ENCODE measurements around the gene BIRC2.
A peak's percentile ranks its signal among the peaks of the same experiment; 100 is the strongest.

The BIRC2 gene

GRCh38 chr11:102405501-102405900, 58.5 kb downstream of the BIRC2 start:
- no peak for DNase-seq

GRCh38 chr11:102406099-102406498, 59.1 kb downstream of the BIRC2 start:
- no peak for DNase-seq

- no peak for DNase-seq
These were observed 60.9 kb downstream of the BIRC2 start for GRCh38 chr11:102407901-102408300.

GRCh38 chr11:102408339-102408738, 61.3 kb downstream of the BIRC2 start:
- DNase-seq, result no peak

- no peak for DNase-seq
These were observed 63.4 kb downstream of the BIRC2 start for GRCh38 chr11:102410382-102410784.

GRCh38 chr11:102411142-102411541, 64.1 kb downstream of the BIRC2 start:
- no peak for DNase-seq

GRCh38 chr11:102413497-102413896, 66.5 kb downstream of the BIRC2 start:
- DNase-seq, result no peak

GRCh38 chr11:102414559-102414958, 67.5 kb downstream of the BIRC2 start:
- DNase-seq, result no peak

- no peak for DNase-seq
These were observed 68.4 kb downstream of the BIRC2 start for GRCh38 chr11:102415304-102415916.

- DNase-seq, result no peak
These were observed 70.0 kb downstream of the BIRC2 start for GRCh38 chr11:102416976-102417375.

- no peak for DNase-seq
These were observed 72.2 kb downstream of the BIRC2 start for GRCh38 chr11:102419181-102419580.

GRCh38 chr11:102420547-102420946, 73.5 kb downstream of the BIRC2 start:
- DNase-seq, result no peak

GRCh38 chr11:102421261-102421660, 74.2 kb downstream of the BIRC2 start:
- peak in 1 of 2 experiments; percentile 81 for DNase-seq

GRCh38 chr11:102422817-102423712, 76.1 kb downstream of the BIRC2 start:
- no peak for DNase-seq

GRCh38 chr11:102423936-102424335, 76.9 kb downstream of the BIRC2 start:
- no peak for DNase-seq

- DNase-seq, result no peak
These were observed 79.0 kb downstream of the BIRC2 start for GRCh38 chr11:102426000-102426399.

GRCh38 chr11:102426570-102426969, 79.6 kb downstream of the BIRC2 start:
- DNase-seq, result no peak

- no peak for DNase-seq
These were observed 80.1 kb downstream of the BIRC2 start for GRCh38 chr11:102427068-102427467.
